ENCODE data around the gene CEACAM1.

DNA sequence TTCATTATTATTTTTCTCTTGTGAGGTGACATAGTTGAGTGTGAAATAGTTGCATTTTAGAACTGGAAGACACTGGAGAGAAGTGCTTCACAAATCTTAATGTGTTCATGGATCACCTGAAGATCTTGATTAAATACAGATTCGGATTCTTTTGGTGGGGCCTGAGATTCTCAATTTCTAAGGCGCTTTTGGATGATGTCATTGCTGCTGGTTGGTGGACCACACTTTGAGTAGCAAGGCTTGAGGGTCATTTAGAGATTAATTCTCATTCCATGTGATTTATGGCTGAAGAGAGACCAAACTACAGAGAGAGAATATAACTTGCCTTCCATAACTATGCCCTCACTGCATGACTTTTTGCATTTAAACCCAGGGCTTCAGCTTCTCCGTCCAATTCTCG, 39.3 kb upstream of the CEACAM1 start:
- TF ChIP-seq, protein P1, sequence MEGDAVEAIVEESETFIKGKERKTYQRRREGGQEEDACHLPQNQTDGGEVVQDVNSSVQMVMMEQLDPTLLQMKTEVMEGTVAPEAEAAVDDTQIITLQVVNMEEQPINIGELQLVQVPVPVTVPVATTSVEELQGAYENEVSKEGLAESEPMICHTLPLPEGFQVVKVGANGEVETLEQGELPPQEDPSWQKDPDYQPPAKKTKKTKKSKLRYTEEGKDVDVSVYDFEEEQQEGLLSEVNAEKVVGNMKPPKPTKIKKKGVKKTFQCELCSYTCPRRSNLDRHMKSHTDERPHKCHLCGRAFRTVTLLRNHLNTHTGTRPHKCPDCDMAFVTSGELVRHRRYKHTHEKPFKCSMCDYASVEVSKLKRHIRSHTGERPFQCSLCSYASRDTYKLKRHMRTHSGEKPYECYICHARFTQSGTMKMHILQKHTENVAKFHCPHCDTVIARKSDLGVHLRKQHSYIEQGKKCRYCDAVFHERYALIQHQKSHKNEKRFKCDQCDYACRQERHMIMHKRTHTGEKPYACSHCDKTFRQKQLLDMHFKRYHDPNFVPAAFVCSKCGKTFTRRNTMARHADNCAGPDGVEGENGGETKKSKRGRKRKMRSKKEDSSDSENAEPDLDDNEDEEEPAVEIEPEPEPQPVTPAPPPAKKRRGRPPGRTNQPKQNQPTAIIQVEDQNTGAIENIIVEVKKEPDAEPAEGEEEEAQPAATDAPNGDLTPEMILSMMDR (IDR thresholded peaks at IDR 0.05; ENCODE audit: poor library complexity, severe bottlenecking): no peak
- no peak for TF ChIP-seq RAD21 (conservative IDR thresholded peaks at IDR 0.05)
- TF ChIP-seq EP300 (conservative IDR thresholded peaks at IDR 0.05; ENCODE audit: poor library complexity, severe bottlenecking): no peak
- TF ChIP-seq EZH2 (IDR thresholded peaks at IDR 0.05; ENCODE audit: borderline replicate concordance, insufficient read depth, low read length, poor library complexity, severe bottlenecking): no peak
- TF ChIP-seq POLR2AphosphoS5 (IDR thresholded peaks at IDR 0.05): no peak
- TF ChIP-seq, protein P2, sequence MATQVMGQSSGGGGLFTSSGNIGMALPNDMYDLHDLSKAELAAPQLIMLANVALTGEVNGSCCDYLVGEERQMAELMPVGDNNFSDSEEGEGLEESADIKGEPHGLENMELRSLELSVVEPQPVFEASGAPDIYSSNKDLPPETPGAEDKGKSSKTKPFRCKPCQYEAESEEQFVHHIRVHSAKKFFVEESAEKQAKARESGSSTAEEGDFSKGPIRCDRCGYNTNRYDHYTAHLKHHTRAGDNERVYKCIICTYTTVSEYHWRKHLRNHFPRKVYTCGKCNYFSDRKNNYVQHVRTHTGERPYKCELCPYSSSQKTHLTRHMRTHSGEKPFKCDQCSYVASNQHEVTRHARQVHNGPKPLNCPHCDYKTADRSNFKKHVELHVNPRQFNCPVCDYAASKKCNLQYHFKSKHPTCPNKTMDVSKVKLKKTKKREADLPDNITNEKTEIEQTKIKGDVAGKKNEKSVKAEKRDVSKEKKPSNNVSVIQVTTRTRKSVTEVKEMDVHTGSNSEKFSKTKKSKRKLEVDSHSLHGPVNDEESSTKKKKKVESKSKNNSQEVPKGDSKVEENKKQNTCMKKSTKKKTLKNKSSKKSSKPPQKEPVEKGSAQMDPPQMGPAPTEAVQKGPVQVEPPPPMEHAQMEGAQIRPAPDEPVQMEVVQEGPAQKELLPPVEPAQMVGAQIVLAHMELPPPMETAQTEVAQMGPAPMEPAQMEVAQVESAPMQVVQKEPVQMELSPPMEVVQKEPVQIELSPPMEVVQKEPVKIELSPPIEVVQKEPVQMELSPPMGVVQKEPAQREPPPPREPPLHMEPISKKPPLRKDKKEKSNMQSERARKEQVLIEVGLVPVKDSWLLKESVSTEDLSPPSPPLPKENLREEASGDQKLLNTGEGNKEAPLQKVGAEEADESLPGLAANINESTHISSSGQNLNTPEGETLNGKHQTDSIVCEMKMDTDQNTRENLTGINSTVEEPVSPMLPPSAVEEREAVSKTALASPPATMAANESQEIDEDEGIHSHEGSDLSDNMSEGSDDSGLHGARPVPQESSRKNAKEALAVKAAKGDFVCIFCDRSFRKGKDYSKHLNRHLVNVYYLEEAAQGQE (IDR thresholded peaks at IDR 0.05; ENCODE audit: borderline replicate concordance): no peak
- no peak for TF ChIP-seq SMC3 (conservative IDR thresholded peaks at IDR 0.05; ENCODE audit: poor library complexity)
- TF ChIP-seq TAF1 (IDR thresholded peaks at IDR 0.05; ENCODE audit: low read depth): no peak
- no peak for TF ChIP-seq MXI1 (conservative IDR thresholded peaks at IDR 0.05; ENCODE audit: poor library complexity, severe bottlenecking)
